ENCODE data around the gene ZNF93.
A peak's percentile ranks its signal among the peaks of the same experiment; 100 is the strongest.
"Not testable (repeated sequence)": the region's sequence is repeated elsewhere in the genome, so short reads cannot be mapped to it uniquely, and the experiment has no call there.

The ZNF93 gene

DNA sequence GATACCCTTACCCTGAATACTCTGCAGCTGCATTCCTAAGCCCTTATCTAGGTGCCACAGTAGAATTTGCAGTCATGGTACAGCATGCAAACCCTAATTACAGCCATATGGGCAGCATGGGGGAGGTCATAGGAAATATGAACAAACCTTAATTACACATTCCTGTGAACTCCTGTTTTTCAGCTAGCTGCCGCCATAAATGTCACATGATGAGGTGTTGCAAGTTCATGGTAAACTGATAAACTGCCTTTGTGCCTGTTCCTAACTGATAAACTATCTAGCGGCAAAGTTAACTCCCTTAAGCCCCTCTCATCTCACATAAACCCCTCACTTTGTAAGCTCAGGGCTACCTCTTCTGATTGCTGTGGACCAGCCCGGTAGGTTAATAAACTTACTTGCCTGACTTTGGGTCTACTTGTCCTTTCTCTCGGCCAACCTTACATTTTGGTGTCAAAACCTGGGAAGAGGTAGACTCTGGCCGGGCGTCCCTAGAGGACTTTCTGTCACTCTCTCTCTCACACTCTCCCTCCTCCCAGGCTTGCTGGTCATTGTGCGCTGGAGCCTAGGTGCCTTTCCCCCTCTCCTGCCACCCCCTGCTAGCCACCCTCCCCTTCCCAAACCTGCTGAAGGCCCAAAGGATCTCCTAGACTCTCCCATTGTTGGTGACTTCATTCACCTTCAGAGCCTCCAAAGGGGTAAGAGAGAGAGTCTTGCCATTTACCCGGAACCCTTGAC lies 43.3 kb downstream of the ZNF93 start:
- no peak for DNase-seq

- no peak for DNase-seq
Measured at GRCh38 chr19:19944583-19944880, 43.8 kb downstream of the ZNF93 start.

DNA sequence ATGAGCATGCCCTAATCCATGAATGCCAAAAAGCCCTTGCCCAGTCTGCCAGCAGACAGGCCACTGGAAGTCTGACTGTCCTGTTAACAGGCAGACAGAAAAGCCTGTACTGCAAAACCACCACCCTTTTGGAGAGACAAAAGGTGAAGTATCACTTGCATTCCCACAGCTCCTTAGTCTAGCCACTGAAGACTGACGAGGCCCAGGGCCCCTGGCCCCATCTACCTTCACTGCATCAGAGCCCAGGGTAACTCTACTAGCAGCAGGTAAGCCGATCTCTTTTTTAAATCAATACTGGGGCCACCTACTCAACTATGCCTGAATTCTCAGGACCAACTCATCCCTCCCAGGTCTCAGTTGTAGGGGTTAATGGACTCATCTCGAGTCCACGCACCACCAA lies 45.5 kb downstream of the ZNF93 start:
- DNase-seq = no peak

DNA sequence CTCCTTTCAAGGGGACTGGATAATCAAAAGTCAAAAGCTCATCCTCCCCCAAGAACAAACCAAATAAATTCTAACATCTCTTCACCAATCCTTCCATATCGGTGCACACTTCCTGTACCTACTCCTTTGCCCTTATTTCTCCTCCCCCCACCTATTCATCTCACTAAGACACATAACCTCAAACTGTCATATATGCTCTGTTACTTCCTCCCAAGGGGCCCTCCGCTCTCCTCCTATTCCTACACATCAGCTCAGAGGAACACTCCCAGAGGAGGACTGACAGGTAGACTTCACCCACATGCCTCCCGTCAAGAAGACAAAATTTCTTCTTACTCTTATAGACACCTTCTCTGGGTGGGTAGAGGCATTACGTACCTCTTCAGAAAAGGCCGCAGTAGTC lies 48.1 kb downstream of the ZNF93 start:
- DNase-seq = no peak

DNA sequence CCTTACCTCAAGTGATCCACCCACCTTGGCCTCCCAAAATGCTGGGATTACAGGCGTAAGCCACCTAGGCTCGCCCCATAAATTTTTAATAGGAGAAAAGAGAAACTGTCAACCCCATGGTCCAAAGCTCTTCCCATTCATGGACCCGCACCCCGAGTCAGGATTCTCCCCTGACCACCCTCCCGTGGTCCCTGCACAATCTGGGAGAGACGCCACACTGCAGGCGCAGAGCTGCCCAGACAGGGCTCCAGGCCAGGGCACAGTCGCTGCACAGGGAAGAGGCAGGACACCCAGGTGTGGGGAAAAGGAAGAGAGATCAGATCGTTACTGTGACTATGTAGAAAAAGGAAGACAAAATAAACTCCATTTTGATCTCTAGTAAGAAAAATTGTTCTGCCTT lies 54.5 kb downstream of the ZNF93 start:
- no peak for DNase-seq

DNA sequence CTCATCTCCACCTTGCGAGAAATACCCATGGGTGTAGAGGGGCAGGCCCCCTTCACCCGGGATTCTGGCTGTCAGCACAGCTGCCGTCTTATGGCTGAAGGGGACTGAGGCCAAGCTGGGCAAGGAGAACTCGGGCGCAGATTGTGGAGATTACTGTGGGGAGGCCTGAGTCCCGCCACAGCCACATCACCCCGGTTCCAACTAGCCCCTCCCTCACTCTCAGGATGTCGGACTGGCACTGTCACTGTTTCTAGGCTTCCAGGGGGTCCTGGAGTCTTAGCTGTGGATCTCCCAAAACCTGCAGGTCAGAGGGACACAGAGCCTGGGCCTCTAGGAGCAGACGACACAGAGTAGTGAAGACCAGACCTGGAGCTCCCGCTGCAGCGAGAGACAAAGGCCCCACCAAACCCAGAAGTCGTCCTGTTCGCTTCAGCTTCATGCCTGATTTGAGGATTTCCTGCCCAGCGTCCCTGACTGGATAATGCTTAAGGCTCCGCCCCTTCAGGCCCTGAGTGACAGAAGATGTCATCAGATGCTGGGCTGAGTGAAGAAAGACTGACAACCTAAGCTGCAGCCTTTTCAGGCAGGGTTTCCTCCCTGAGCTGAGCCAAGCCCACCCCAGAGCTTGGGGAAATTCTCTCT lies 55.8 kb downstream of the ZNF93 start:
- DNase-seq = no peak

GRCh38 chr19:19957766-19958165 lies 57.0 kb downstream of the ZNF93 start:
- DNase-seq = not testable (repeated sequence)

- peak; percentile 75 for DNase-seq
Measured at GRCh38 chr19:19959151-19959799, 58.5 kb downstream of the ZNF93 start.

DNA sequence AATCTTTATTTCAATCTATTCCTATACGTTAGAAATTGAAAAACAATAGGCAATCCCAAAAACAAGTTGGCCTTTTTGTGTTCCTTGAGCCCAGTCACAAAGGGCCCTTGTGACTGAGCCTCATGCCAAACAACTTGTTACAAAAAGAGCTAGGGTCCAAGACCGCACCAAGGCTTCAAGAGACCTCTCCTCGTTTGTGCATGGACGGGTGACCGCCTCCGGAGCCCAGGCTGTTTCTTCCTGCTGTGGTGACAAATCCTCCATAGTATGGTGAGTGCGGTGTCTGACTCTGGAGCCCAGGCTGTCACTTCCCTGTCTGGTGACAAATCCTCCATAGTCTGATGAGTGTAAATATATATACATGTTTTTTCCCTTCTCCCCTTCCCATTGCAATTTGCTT lies 63.7 kb downstream of the ZNF93 start:
- no peak for DNase-seq

DNA sequence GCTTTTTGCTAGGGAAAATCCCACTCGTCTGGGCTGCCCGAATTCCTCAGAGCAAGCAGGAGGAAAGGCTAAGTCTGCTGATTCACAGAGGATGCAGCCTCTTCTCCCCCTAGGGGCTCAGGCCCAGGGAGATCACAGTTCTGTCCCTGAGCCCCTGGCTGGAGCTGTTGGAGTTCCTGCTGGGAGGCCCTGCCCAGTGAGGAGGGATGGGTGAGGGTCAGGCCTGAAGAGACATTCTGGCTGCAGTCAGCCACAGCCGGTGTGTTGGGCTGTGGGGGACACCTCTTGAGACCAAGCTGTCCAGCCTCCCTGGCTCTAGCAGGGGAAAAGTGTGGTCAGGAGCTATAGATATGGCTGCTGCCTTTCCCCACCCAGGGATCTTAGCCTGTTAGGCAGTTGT lies 65.4 kb downstream of the ZNF93 start:
- DNase-seq = not testable (repeated sequence)

DNA sequence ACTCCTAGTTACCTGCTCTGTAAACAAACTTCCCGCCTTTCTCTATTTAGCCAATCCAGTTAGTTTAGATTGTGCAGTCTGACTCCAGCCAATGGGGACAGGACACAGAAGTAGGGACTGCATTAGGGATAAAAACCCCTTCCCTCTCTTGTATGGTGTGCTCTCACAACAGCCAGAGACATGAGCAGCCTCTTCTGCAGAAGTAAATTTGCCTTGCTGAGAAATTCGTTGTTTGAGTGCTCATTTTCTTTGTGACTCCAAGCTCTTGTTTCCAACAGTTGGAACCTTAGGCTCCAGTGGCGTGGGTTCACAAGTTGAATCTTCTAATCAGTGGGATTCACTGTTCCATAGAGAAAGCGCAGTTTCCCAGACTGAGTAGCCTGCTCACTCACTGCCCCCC lies 66.1 kb downstream of the ZNF93 start:
- DNase-seq = no peak
